Psoas muscle (tissue), 8 donors: ENCODE data around the gene UCN2. TPM values are rescaled to one million over a fixed set of nuclear protein-coding genes. Genes with fewer than 3 reads are reported as not detected.

Experiments
- ATAC-seq, 4 donors: fragments of 200-7000 bp; cut with Tn5 transposase; one replicate each; pipeline ENCODE4 v1.9.1; 2020; ENCODE audit warnings: moderate library complexity in 3 of 4, mild to moderate bottlenecking in 2 of 4
- DNase-seq, 2 donors: peaks; one replicate each; pipeline ENCODE4 v3.0.0-alpha.2; 2020
- H3K27ac ChIP-seq: fragments of 200-600 bp; one replicate; pipeline ENCODE4 v1.8.0; 2022
- H3K27me3 ChIP-seq, 3 donors: fragments of 200-600 bp in 1 of 3; one replicate each; pipeline versions ENCODE4 v1.6.1 to v1.8.0; 2013 to 2022; ENCODE audit warnings: low read length in 2 of 3, mild to moderate bottlenecking in 2 of 3, moderate library complexity in 1 of 3; ENCODE audit not compliant: insufficient read depth in 3 of 3
- H3K36me3 ChIP-seq, 2 donors: fragments of 200-600 bp in 1 of 2; one replicate each; pipeline versions ENCODE4 v1.6.1 to v1.8.0; 2013 to 2022; ENCODE audit warnings: low read depth in 1 of 2, mild to moderate bottlenecking in 1 of 2, moderate library complexity in 1 of 2; ENCODE audit not compliant: insufficient read depth in 1 of 2
- H3K4me1 ChIP-seq: fragments of 200-600 bp; one replicate; pipeline ENCODE4 v1.8.0; 2022
- H3K4me3 ChIP-seq: fragments of 200-600 bp; one replicate; pipeline ENCODE4 v1.8.0; 2022; ENCODE audit warnings: mild to moderate bottlenecking
- H3K9me3 ChIP-seq: fragments of 200-600 bp; one replicate; pipeline ENCODE4 v1.8.0; 2022
- WGBS, 3 donors: extraction: QIAGEN DNeasy Blood & Tissue Kit; methylation state at CpG; one replicate each; pipeline versions ENCODE4 v1.1.6 to v1.1.7; 2013; 5-methylcytosine and 5-hydroxymethylcytosine counted together
- intact Hi-C, 2 donors: fragments of 100-400 bp; cut with DNase I; formaldehyde crosslinking; loops; one replicate each; pipeline versions ENCODE4 v1.11.0 to v1.14.2; 2022
- polyA plus RNA-seq, 3 donors: library from polyadenylated mRNA; stranded (reverse); fragments of 200-250 nt; gene quantifications; one replicate each; pipeline ENCODE4 v1.2.3, GENCODE V29; 2013
- total RNA-seq, 4 donors: library from RNA; stranded (reverse); fragmentation: NEBNext Ultra II Directional in 2 of 4; extraction: Animal tissue kit (Norgen Biotek cat#: 25700) in 2 of 4; gene quantifications; one replicate each; pipeline versions ENCODE4 v1.2.1 to v1.2.4, GENCODE V29; 2021 to 2023
- TF ChIP-seq, protein P1 (sequence below): fragments of 200-600 bp; IDR thresholded peaks from one replicate; pipeline ENCODE4 v1.8.0; 2022; ENCODE audit warnings: antibody characterized with exemption
- donor health status: healthy with polysubstance abuse.
- donor health status: DM: no; HTN: no; CAD: no; lungs with moderate emphysema.
- donor health status: Bipolar disorder and iron deficiency.
- donor health status: healthy.
- donor health status: DM: yes; HTN: yes; CAD: no.
- donor health status: DM: no; HTN: no; CAD: no.
- donor health status: DM: no; HTN: no; CAD: no.
- donor health status: DM: yes; HTN: yes; CAD: no.

The UCN2 gene
- total and polyA plus RNA-seq, 7 donors, result 0.12 to 0.32 (median 0.17) TPM; not detected in 4

DNA sequence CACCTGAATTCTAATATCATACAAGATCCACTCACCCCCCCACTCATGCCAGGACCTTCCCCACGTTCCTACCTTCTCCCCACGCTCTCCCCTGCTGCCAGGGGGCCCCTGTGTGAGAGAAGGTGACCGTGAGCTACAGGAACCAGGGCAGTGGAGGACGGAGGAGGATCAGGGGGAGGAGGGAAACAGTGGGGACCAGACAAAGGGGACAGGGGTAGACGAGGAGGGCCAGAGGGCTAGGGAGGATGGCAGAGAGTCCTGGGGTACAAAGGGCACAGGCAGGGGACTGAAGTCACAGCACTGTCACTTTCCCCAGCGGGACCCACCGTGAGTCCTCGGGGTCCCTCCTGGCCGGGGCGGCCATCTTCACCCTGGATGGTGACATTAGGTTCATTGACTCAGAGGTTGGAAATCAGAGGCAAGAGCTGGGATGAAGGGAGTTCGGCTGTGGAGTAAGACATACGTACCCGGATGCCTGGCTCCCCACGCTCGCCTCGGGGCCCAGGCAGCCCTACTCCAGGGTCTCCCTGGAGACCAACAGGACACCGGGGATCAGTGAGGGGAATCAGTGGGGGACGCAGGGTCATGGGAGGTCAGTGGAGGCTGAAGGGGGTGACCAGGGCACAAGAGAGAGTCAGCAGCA, 6.3 kb upstream of the UCN2 start:
- no peaks in the 10 kb centered on the region for H3K27me3 ChIP-seq
- no peak overlapping the region for H3K27ac ChIP-seq
- no peak overlapping the region for H3K4me3 ChIP-seq
- no peaks in the 10 kb centered on the region for H3K9me3 ChIP-seq
- H3K36me3 ChIP-seq, result no peaks in the 10 kb centered on the region
- ATAC-seq, result no peak
- intact Hi-C loops, result no loop called here
- no peak for DNase-seq
- no peaks in the 10 kb centered on the region for H3K4me1 ChIP-seq
- 88 to 92% (median 89%) methylated on average over 15 to 18 of the region's 18 CpGs for WGBS, 3 donors
- TF ChIP-seq, protein P1, sequence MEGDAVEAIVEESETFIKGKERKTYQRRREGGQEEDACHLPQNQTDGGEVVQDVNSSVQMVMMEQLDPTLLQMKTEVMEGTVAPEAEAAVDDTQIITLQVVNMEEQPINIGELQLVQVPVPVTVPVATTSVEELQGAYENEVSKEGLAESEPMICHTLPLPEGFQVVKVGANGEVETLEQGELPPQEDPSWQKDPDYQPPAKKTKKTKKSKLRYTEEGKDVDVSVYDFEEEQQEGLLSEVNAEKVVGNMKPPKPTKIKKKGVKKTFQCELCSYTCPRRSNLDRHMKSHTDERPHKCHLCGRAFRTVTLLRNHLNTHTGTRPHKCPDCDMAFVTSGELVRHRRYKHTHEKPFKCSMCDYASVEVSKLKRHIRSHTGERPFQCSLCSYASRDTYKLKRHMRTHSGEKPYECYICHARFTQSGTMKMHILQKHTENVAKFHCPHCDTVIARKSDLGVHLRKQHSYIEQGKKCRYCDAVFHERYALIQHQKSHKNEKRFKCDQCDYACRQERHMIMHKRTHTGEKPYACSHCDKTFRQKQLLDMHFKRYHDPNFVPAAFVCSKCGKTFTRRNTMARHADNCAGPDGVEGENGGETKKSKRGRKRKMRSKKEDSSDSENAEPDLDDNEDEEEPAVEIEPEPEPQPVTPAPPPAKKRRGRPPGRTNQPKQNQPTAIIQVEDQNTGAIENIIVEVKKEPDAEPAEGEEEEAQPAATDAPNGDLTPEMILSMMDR, result no peak

DNA sequence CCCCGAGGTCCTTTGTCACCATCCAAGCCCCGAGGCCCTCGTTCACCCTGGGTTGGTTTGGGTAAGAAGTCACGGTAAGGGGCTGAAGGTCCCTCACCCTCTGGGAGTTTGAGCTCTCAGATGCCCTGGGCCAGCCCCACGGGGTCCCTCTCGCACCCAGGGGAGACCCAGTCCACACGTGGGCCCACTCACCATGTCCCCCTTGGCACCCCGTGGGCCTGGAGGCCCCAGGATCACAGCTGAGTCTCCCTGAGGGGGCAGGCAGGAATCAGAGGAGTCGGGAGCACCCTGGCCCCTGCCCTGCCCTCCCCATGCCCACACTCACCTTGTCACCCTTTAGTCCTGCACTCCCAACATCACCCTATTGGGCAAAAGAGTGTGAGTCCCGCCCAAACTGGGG, 5.8 kb upstream of the UCN2 start:
- no peaks in the 10 kb centered on the region for H3K36me3 ChIP-seq
- TF ChIP-seq, protein P1, result no peak
- no peaks in the 10 kb centered on the region for H3K9me3 ChIP-seq
- DNase-seq (no peak), ATAC-seq (no peak)
- H3K27ac ChIP-seq, result no peak overlapping the region
- H3K4me1 ChIP-seq, result no peaks in the 10 kb centered on the region
- H3K4me3 ChIP-seq, result no peak overlapping the region
- WGBS, 3 donors, result 86 to 89% (median 87%) methylated on average over 10 of the region's 10 CpGs
- intact Hi-C loops, result no loop called here
- H3K27me3 ChIP-seq, result no peaks in the 10 kb centered on the region

DNA sequence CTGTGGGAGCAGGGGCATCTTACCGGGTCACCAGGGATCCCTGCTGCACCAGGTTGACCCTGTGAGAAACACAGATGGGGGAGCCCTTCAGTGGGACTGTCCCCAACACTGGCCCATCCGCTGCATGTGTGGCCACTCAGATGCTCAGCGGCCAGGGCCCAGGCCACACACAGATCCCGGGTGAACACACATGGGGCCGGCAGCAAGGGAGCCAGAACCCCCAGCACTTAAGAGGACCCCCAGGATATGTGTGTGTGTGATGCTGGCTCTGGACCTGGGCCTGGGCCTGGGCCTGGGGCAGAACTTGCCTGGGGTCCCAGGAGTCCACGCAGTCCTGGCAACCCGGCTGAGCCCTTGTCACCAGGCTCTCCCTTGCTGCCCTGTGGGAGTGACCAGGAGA, 4.9 kb upstream of the UCN2 start:
- no peak for DNase-seq
- TF ChIP-seq, protein P1, result no peak
- intact Hi-C loops, result no loop called here
- no peak overlapping the region for H3K4me3 ChIP-seq
- no peaks in the 10 kb centered on the region for H3K9me3 ChIP-seq
- H3K27me3 ChIP-seq, result no peaks in the 10 kb centered on the region
- 89 to 94% (median 89%) methylated on average over 7 of the region's 7 CpGs for WGBS, 3 donors
- ATAC-seq, result no peak
- H3K27ac ChIP-seq, result no peak overlapping the region
- no peaks in the 10 kb centered on the region for H3K4me1 ChIP-seq
- H3K36me3 ChIP-seq, result no peaks in the 10 kb centered on the region

DNA sequence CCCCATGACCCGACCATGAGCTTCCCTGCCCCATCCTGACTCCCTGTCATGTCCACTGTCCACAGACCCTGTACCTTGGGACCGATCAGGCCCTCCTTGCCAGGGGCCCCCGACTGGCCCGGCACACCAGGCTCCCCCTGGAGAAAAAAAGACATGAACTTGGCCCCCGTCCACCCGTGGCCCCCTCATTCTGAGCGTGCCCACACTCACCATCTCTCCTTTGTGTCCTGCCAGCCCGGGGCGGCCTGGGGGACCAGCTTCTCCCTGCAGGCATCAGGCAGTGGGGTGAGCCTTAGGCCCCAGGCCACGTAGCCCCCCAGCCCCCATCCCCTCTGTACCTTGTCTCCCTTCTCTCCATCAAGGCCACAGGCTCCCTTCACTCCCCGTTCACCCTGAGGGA, 3.9 kb upstream of the UCN2 start:
- ATAC-seq, result no peak
- Histone ChIP-seq H3K27ac (no peak overlapping the region), H3K27me3 (no peaks in the 10 kb centered on the region), H3K36me3 (no peaks in the 10 kb centered on the region), H3K9me3 (no peaks in the 10 kb centered on the region), H3K4me1 (no peaks in the 10 kb centered on the region), H3K4me3 (no peak overlapping the region)
- TF ChIP-seq, protein P1, result no peak
- 92 to 96% (median 92%) methylated on average over 10 to 11 of the region's 11 CpGs for WGBS, 3 donors
- intact Hi-C loops, result loop anchor here in 1 of 2 donors (2.0 kb wide), 1 partner anchor 25 kb away; no protein-coding TSS in a partner anchor
- no peak for DNase-seq

DNA sequence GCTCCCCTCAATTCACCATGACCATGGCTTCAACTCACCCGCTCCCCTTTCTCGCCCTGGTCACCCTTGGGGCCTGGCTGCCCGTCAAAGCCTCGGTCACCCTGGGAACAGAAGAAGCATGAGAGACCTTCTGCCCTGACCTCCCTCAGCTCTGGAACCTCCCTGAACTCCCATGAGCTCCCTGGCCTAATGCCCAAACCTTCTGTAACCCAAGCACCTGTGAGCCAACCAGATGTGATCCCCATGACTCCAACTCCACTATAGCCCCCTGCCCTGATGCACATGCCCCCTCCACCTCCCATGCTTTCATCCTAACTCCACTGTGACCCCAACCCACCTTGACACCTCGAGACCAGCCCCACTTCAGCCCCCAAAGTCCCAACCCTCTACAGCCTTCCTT, 3.5 kb upstream of the UCN2 start:
- TF ChIP-seq, protein P1, result no peak
- no peak for ATAC-seq
- intact Hi-C loops, result loop anchor here in 1 of 2 donors (2.0 kb wide), 1 partner anchor 26 kb away; no protein-coding TSS in a partner anchor
- no peak for DNase-seq
- H3K9me3 ChIP-seq, result no peaks in the 10 kb centered on the region
- no peaks in the 10 kb centered on the region for H3K4me1 ChIP-seq
- no peak overlapping the region for H3K27ac ChIP-seq
- 86 to 91% (median 89%) methylated on average over 5 of the region's 5 CpGs for WGBS, 3 donors
- H3K36me3 ChIP-seq, result no peaks in the 10 kb centered on the region
- H3K4me3 ChIP-seq, result no peak overlapping the region
- no peaks in the 10 kb centered on the region for H3K27me3 ChIP-seq
